H9 (cell line): ENCODE measurements around the gene NEDD4L. TPM values are rescaled to one million over a fixed set of nuclear protein-coding genes. Genes with fewer than 3 reads are reported as not detected.
A peak's percentile ranks its signal among the peaks of the same experiment; 100 is the strongest.

ENCODE experiments used
- DNase-seq: peaks from one replicate; pipeline ENCODE4 v3.0.0-alpha.2; 2017
- H2AFZ ChIP-seq: one replicate; pipeline ENCODE4 v1.6.1; 2013; ENCODE audit warnings: mild to moderate bottlenecking, low read length, control low read depth, moderate library complexity
- H2AK5ac ChIP-seq: 2 replicates; pipeline ENCODE4 v1.6.1; 2013; ENCODE audit warnings: low read length, control low read depth, mixed read lengths; ENCODE audit not compliant: insufficient read length
- H2BK120ac ChIP-seq: one replicate; pipeline ENCODE4 v1.6.1; 2013; ENCODE audit warnings: low read depth, mild to moderate bottlenecking, low read length, control low read depth, inconsistent platforms; ENCODE audit not compliant: poor library complexity, severe bottlenecking
- H2BK12ac ChIP-seq: 2 replicates; pipeline ENCODE4 v1.6.1; 2013; ENCODE audit warnings: low read length, control low read depth, mixed read lengths, low read depth; ENCODE audit not compliant: insufficient read length
- H2BK15ac ChIP-seq: 2 replicates; pipeline ENCODE4 v1.6.1; 2013; ENCODE audit warnings: low read depth, low read length, control low read depth
- H2BK20ac ChIP-seq: one replicate; pipeline ENCODE4 v1.6.1; 2013; ENCODE audit warnings: low read depth, mild to moderate bottlenecking, low read length, control low read depth, inconsistent platforms; ENCODE audit not compliant: poor library complexity, severe bottlenecking
- H2BK5ac ChIP-seq: 2 replicates; pipeline ENCODE4 v1.6.1; 2013; ENCODE audit warnings: low read length, control low read depth, mixed read lengths; ENCODE audit not compliant: insufficient read length
- H3K14ac ChIP-seq: 2 replicates; pipeline ENCODE4 v1.6.1; 2013; ENCODE audit warnings: low read length, control low read depth; ENCODE audit not compliant: insufficient read depth
- H3K18ac ChIP-seq: 2 replicates; pipeline ENCODE4 v1.6.1; 2013; ENCODE audit warnings: low read depth, mild to moderate bottlenecking, mixed read lengths, low read length, control low read depth; ENCODE audit not compliant: insufficient read length
- H3K23ac ChIP-seq: 2 replicates; pipeline ENCODE4 v1.6.1; 2013; ENCODE audit warnings: low read length, control low read depth, mixed read lengths, low read depth; ENCODE audit not compliant: insufficient read length
- H3K23me2 ChIP-seq: 2 replicates; pipeline ENCODE4 v1.6.1; 2013; ENCODE audit warnings: low read depth, mild to moderate bottlenecking, mixed read lengths, low read length, control low read depth; ENCODE audit not compliant: insufficient read length, poor library complexity, severe bottlenecking
- H3K27ac ChIP-seq: 2 replicates; pipeline ENCODE4 v1.5.1; 2013; ENCODE audit warnings: low read length, control low read depth, mixed read lengths, low read depth; ENCODE audit not compliant: insufficient read length
- H3K27me3 ChIP-seq: 2 replicates; pipeline ENCODE4 v1.6.1; 2013; ENCODE audit warnings: low read length, control low read depth, inconsistent platforms; ENCODE audit not compliant: insufficient read depth
- H3K4ac ChIP-seq: 2 replicates; pipeline ENCODE4 v1.6.1; 2013; ENCODE audit warnings: low read depth, mild to moderate bottlenecking, control low read depth, inconsistent platforms, low read length, moderate library complexity
- H3K4me1 ChIP-seq: 2 replicates; pipeline ENCODE4 v1.6.1; 2013; ENCODE audit warnings: low read length, control low read depth, inconsistent platforms; ENCODE audit not compliant: insufficient read depth
- H3K4me2 ChIP-seq: 2 replicates; pipeline ENCODE4 v1.6.1; 2013; ENCODE audit warnings: low read length, control low read depth, mixed read lengths; ENCODE audit not compliant: insufficient read length, insufficient read depth
- H3K56ac ChIP-seq: 2 replicates; pipeline ENCODE4 v1.6.1; 2013; ENCODE audit warnings: low read depth, mild to moderate bottlenecking, mixed read lengths, low read length, control low read depth; ENCODE audit not compliant: insufficient read length
- H3K79me1 ChIP-seq: 2 replicates; pipeline ENCODE4 v1.6.1; 2013; ENCODE audit warnings: low read depth, mild to moderate bottlenecking, moderate library complexity, low read length, control low read depth, inconsistent platforms; ENCODE audit not compliant: insufficient read depth, poor library complexity, severe bottlenecking
- H3K79me2 ChIP-seq: 2 replicates; pipeline ENCODE4 v1.6.1; 2013; ENCODE audit warnings: low read length, control low read depth, inconsistent platforms; ENCODE audit not compliant: insufficient read depth
- H3K9ac ChIP-seq: 2 replicates; pipeline ENCODE4 v1.6.1; 2013; ENCODE audit warnings: low read length, control low read depth, mixed read lengths; ENCODE audit not compliant: insufficient read length; ENCODE audit errors: extremely low read depth
- H3K9me3 ChIP-seq: one replicate; pipeline ENCODE4 v1.6.1; 2013; ENCODE audit warnings: low read depth, low read length, inconsistent platforms; ENCODE audit not compliant: control insufficient read depth
- H3T11ph ChIP-seq: one replicate; pipeline ENCODE4 v1.6.1; 2013; ENCODE audit warnings: mild to moderate bottlenecking, low read length, control low read depth, inconsistent platforms
- H4K20me1 ChIP-seq: one replicate; pipeline ENCODE4 v1.6.1; 2013; ENCODE audit not compliant: control insufficient read depth, insufficient read length, insufficient read depth
- H4K5ac ChIP-seq: 2 replicates; pipeline ENCODE4 v1.6.1; 2013; ENCODE audit warnings: low read depth, mild to moderate bottlenecking, mixed read lengths, low read length, control low read depth; ENCODE audit not compliant: insufficient read length
- H4K8ac ChIP-seq: replicated peaks from 2 replicates; pipeline ENCODE4 v1.6.1; 2013; ENCODE audit warnings: low read length, control low read depth, mixed read lengths, low read depth; ENCODE audit not compliant: insufficient read length
- H4K91ac ChIP-seq: 2 replicates; pipeline ENCODE4 v1.6.1; 2013; ENCODE audit warnings: low read depth, mild to moderate bottlenecking, moderate library complexity, mixed read lengths, low read length, control low read depth; ENCODE audit not compliant: insufficient read length
- H3K27ac Mint-ChIP-seq, 3 experiments: 2 replicates in 2 of 3; 3 replicates in 1 of 3; pipeline ENCODE4 v1.8.0; 2020 to 2021; ENCODE audit warnings: mixed read lengths in 3 of 3, mild to moderate bottlenecking in 1 of 3, moderate library complexity in 1 of 3
- H3K27me3 Mint-ChIP-seq: 2 replicates; pipeline ENCODE4 v1.8.0; 2021; ENCODE audit warnings: low read depth, mild to moderate bottlenecking, moderate library complexity, mixed read lengths
- H3K36me3 Mint-ChIP-seq, 3 experiments: 2 replicates in 2 of 3; 3 replicates in 1 of 3; pipeline ENCODE4 v1.8.0; 2020 to 2021; ENCODE audit warnings: low read depth in 3 of 3, mixed read lengths in 3 of 3; ENCODE audit not compliant: insufficient read depth in 1 of 3
- H3K4me1 Mint-ChIP-seq, 2 experiments: 2 replicates each; pipeline ENCODE4 v1.8.0; 2020; ENCODE audit warnings: mixed read lengths in 2 of 2
- H3K4me3 Mint-ChIP-seq, 2 experiments: 2 replicates in 1 of 2; 3 replicates in 1 of 2; pipeline ENCODE4 v1.8.0; 2020 to 2021; ENCODE audit warnings: mild to moderate bottlenecking in 2 of 2, mixed read lengths in 2 of 2, moderate library complexity in 1 of 2
- H3K9me3 Mint-ChIP-seq, 2 experiments: 2 replicates in 1 of 2; 3 replicates in 1 of 2; pipeline ENCODE4 v1.8.0; 2020; ENCODE audit warnings: mild to moderate bottlenecking in 2 of 2, mixed read lengths in 2 of 2, moderate library complexity in 1 of 2
- CTCF ChIP-seq: fragments of 200-600 bp; sonication (generic); conservative IDR thresholded peaks from 3 replicates; pipeline ENCODE4 v1.8.0; 2021; ENCODE audit warnings: antibody characterized with exemption, mild to moderate bottlenecking
- WGBS: extraction: QIAGEN DNeasy Blood & Tissue Kit; methylation state at CpG from one replicate; pipeline ENCODE4 v1.1.7; 2013; ENCODE audit warnings: missing lambda C conversion rate, low lambda C conversion rate, mixed read lengths; ENCODE audit not compliant: insufficient read length; ENCODE audit errors: extremely low coverage; 5-methylcytosine and 5-hydroxymethylcytosine counted together
- total RNA-seq: library from RNA; stranded (reverse); gene quantifications from 2 replicates; pipeline ENCODE4 v1.2.1, GENCODE V29; 2021

NEDD4L gene
- total RNA-seq, 1 experiment from 2014 or later: 76.3 TPM

GRCh38 chr18:58263055-58263957 is 219.3 kb downstream of the NEDD4L start:
- H3K4me1 Mint-ChIP-seq: peaks cover 29 to 35% of the 10 kb centered on the region in 2 experiments
- H3K9ac ChIP-seq: no peak overlapping the region

More at GRCh38 chr18:58263055-58263957, 219.3 kb downstream of the NEDD4L start:
- no peak overlapping the region for H3K56ac ChIP-seq
- no peak overlapping the region for H3T11ph ChIP-seq
- H2BK5ac ChIP-seq: no peak overlapping the region
- H3K27ac ChIP-seq: no peak overlapping the region
- no CpG with 5 or more reads among the region's 7 CpGs for WGBS
- H3K79me2 ChIP-seq: peaks cover 2% of the 10 kb centered on the region; the same call in 1 of the 2 replicates
- 0 out of 7 replicates have a peak, but pooled peaks cover 0 to 3% (median 0%) of the 10 kb centered on the region in 3 experiments for H3K36me3 Mint-ChIP-seq
- H3K9me3 Mint-ChIP-seq: no peaks in the 10 kb centered on the region
- no peak overlapping the region for H3K4me2 ChIP-seq
- H3K4me3 Mint-ChIP-seq: no peak overlapping the region
- no peak overlapping the region for H2BK12ac ChIP-seq
- no peak overlapping the region for H2AFZ ChIP-seq
- no peak overlapping the region for H2BK20ac ChIP-seq
- H2BK15ac ChIP-seq: no peak overlapping the region
- no peak for TF ChIP-seq CTCF
- no peaks in the 10 kb centered on the region for H3K9me3 ChIP-seq
- peaks cover 5% of the 10 kb centered on the region; the same call in 1 of the 2 replicates for H3K4me1 ChIP-seq
- peaks cover 4% of the 10 kb centered on the region for H3K79me1 ChIP-seq
- no peak overlapping the region for H4K8ac ChIP-seq
- H4K5ac ChIP-seq: no peak overlapping the region
- no peaks in the 10 kb centered on the region for H3K27me3 ChIP-seq
- no peaks in the 10 kb centered on the region for H3K23me2 ChIP-seq
- no peak overlapping the region for H4K91ac ChIP-seq
- no peak overlapping the region for H3K18ac ChIP-seq
- no peak overlapping the region for H2BK120ac ChIP-seq
- no peak overlapping the region for H3K4ac ChIP-seq
- H4K20me1 ChIP-seq: no peaks in the 10 kb centered on the region
- H2AK5ac ChIP-seq: no peak overlapping the region
- no peak overlapping the region for H3K14ac ChIP-seq
- H3K23ac ChIP-seq: no peak overlapping the region
- peak overlapping the region in 1 of 3 experiments; percentile 80; a peak in 3 of 7 replicates for H3K27ac Mint-ChIP-seq
- no peak for DNase-seq
- no peaks in the 10 kb centered on the region for H3K27me3 Mint-ChIP-seq
